ELR (cell line): Measurements from ENCODE around the gene SETX.

Experiments
- DNase-seq: peaks from one replicate; pipeline ENCODE4 v3.0.0-alpha.2; 2015; ENCODE audit warnings: low read depth

SETX gene

GRCh38 chr9:132240841-132241482 is 113.8 kb downstream of the SETX start:
- DNase-seq, result peak; percentile 83

- no peak for DNase-seq
Measured at GRCh38 chr9:132239999-132240840, 114.6 kb downstream of the SETX start.

- DNase-seq, result no peak
Measured at GRCh38 chr9:132239518-132239917, 115.3 kb downstream of the SETX start.

GRCh38 chr9:132238992-132239391 is 115.8 kb downstream of the SETX start:
- no peak for DNase-seq

- no peak for DNase-seq
Measured at GRCh38 chr9:132238026-132238972, 116.5 kb downstream of the SETX start.

GRCh38 chr9:132237481-132237880 is 117.3 kb downstream of the SETX start:
- no peak for DNase-seq

GRCh38 chr9:132236662-132237311 is 118.0 kb downstream of the SETX start:
- no peak for DNase-seq

- peak; percentile 75 for DNase-seq
Measured at GRCh38 chr9:132235894-132236661, 118.7 kb downstream of the SETX start.

- DNase-seq, result no peak
Measured at GRCh38 chr9:132235125-132235524, 119.7 kb downstream of the SETX start.

GRCh38 chr9:132234535-132234934 is 120.3 kb downstream of the SETX start:
- no peak for DNase-seq

- no peak for DNase-seq
Measured at GRCh38 chr9:132233138-132233537, 121.6 kb downstream of the SETX start.

GRCh38 chr9:132232522-132232921 is 122.3 kb downstream of the SETX start:
- no peak for DNase-seq

- no peak for DNase-seq
Measured at GRCh38 chr9:132231019-132231701, 123.6 kb downstream of the SETX start.

GRCh38 chr9:132230605-132231004 is 124.2 kb downstream of the SETX start:
- no peak for DNase-seq

GRCh38 chr9:132228062-132228461 is 126.7 kb downstream of the SETX start:
- no peak for DNase-seq

GRCh38 chr9:132226571-132227430 is 128.0 kb downstream of the SETX start:
- DNase-seq, result no peak

GRCh38 chr9:132224645-132225044 is 130.1 kb downstream of the SETX start:
- DNase-seq, result no peak

GRCh38 chr9:132221941-132222340 is 132.8 kb downstream of the SETX start:
- DNase-seq, result no peak

- no peak for DNase-seq
Measured at GRCh38 chr9:132218208-132218607, 136.6 kb downstream of the SETX start.
